H1 (cell line): Measurements from ENCODE around the gene DCUN1D2.

Experiments used
- CHD1 ChIP-seq: IDR thresholded peaks from 2 replicates; pipeline ENCODE4 v1.6.1; 2012; ENCODE audit warnings: low read depth, low read length, improper control_type of control experiment
- CTCF ChIP-seq, 3 experiments: IDR thresholded peaks; 1 replicate in 2 of 3; 2 replicates in 1 of 3; pipeline versions ENCODE4 v1.5.1 to v1.6.1; 2011; ENCODE audit warnings: low read length in 3 of 3, mild to moderate bottlenecking in 3 of 3, inconsistent platforms in 2 of 3, low read depth in 1 of 3, moderate library complexity in 1 of 3; ENCODE audit not compliant: insufficient read depth in 1 of 3; ENCODE audit errors: control extremely low read depth in 1 of 3
- EP300 ChIP-seq, 2 experiments: IDR thresholded peaks; 1 replicate in 1 of 2; 2 replicates in 1 of 2; pipeline ENCODE4 v1.6.1; 2011 to 2012; ENCODE audit warnings: low read depth in 2 of 2, low read length in 2 of 2, mild to moderate bottlenecking in 2 of 2, borderline replicate concordance in 1 of 2, inconsistent platforms in 1 of 2, moderate library complexity in 1 of 2
- GABPA ChIP-seq: IDR thresholded peaks from 2 replicates; pipeline ENCODE4 v1.6.1; 2011; ENCODE audit warnings: mild to moderate bottlenecking, low read length, moderate library complexity, borderline replicate concordance; ENCODE audit not compliant: insufficient read depth
- HDAC2 ChIP-seq, 2 experiments: fragments of 300-600 bp in 1 of 2; sonication (generic) in 1 of 2; IDR thresholded peaks; 2 replicates each; pipeline ENCODE4 v1.6.1; 2011 to 2012; ENCODE audit warnings: low read depth in 2 of 2, low read length in 2 of 2, mild to moderate bottlenecking in 2 of 2, moderate library complexity in 2 of 2, borderline replicate concordance in 1 of 2, inconsistent platforms in 1 of 2
- HDAC6 ChIP-seq: IDR thresholded peaks from one replicate; pipeline ENCODE4 v1.7.1; 2012; ENCODE audit warnings: low read depth, mild to moderate bottlenecking, inconsistent platforms, low read length, moderate library complexity
- RAD21 ChIP-seq, 2 experiments: IDR thresholded peaks in 1 of 2; conservative IDR thresholded peaks in 1 of 2; 2 replicates each; pipeline ENCODE4 v1.6.1; 2011; ENCODE audit warnings: low read depth in 2 of 2, low read length in 2 of 2, improper control_type of control experiment in 1 of 2, inconsistent platforms in 1 of 2, mild to moderate bottlenecking in 1 of 2, moderate library complexity in 1 of 2
- RFX5 ChIP-seq: IDR thresholded peaks from 2 replicates; pipeline ENCODE4 v1.6.1; 2011; ENCODE audit warnings: low read depth, low read length, improper control_type of control experiment, borderline replicate concordance
- RXRA ChIP-seq: IDR thresholded peaks from 2 replicates; pipeline ENCODE4 v1.6.1; 2011; ENCODE audit warnings: low read depth, mild to moderate bottlenecking, low read length, moderate library complexity; ENCODE audit not compliant: insufficient read depth

- TF ChIP-seq CTCF (IDR thresholded peaks at IDR 0.05; ENCODE audit: control extremely low read depth in 1 of 3, insufficient read depth in 1 of 3, low read depth in 1 of 3, low read length in 3 of 3) (no peak), HDAC6 (no peak), HDAC2 (IDR thresholded peaks at IDR 0.05; ENCODE audit: borderline replicate concordance in 1 of 2, low read depth in 2 of 2, low read length in 2 of 2) (no peak), RFX5 (no peak), EP300 (IDR thresholded peaks at IDR 0.05; ENCODE audit: borderline replicate concordance in 1 of 2, low read depth in 2 of 2, low read length in 2 of 2) (no peak), RXRA (no peak), CHD1 (no peak), GABPA (no peak), RAD21 (IDR thresholded peaks at IDR 0.05 in 1 of 2, conservative IDR thresholded peaks at IDR 0.05 in 1 of 2; ENCODE audit: low read depth in 2 of 2, low read length in 2 of 2) (no peak)
Measured at GRCh38 chr13:113454936-113455335, 35.6 kb downstream of the DCUN1D2 start.
